GF-D8 (cell line): ENCODE data around the gene PCDHGA5.
"Not testable (repeated sequence)": the region's sequence is repeated elsewhere in the genome, so short reads cannot be mapped to it uniquely, and the experiment has no call there.

Experiments used
- DNase-seq: peaks from one replicate; lab custom pipeline; 2025; lab: John Stamatoyannopoulos, UW

Gene PCDHGA5

DNA sequence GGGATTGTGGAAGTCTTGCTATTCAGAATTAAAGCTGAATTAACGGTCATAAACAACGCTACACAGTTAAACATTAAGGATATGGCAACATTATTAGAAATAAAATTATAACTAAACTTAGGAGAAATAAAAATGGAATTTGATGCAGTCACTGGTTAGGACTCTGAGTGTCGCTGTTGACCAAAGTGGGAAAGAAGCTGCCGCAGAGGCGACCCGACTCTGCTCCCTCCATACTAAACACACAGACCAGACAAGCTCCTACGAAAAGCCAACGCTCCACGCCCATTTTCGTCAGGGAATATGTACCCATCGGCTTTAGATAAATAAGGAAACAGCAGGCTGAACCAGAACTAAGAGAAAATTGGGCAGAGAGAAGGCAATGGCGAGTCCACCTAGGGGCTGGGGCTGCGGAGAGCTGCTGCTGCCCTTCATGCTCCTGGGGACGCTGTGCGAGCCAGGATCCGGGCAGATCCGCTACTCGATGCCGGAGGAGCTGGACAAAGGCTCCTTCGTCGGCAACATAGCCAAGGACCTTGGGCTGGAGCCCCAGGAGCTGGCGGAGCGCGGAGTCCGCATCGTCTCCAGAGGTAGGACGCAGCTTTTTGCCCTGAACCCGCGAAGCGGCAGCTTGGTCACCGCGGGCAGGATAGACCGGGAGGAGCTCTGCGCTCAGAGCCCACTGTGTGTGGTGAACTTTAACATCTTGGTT lies at the start of gene PCDHGA5:
TSS of gene PCDHGA5 (plus strand) at position 211 of the 709 bp plus-strand sequence. CDS start at position 380, 169 bp downstream.
- DNase-seq: no peak

DNA sequence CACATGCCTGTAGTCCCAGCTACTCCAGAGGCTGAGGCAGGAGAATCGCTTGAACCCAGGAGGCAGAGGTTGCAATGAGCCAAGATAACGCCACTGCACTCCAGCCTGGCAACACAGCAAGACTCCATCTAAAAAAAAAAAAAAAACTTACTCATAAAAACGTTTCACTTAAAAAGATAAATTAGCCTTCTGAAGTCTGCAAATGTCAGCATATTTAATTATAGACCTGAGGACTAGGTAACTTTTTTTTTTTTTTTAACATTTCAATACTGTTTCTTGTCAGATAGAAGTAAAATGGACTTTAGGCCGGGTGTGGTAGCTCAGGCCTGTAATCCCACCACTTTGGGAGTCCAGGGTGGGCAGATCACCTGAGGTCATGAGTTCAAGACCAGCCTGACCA lies 47.0 kb upstream of the PCDHGA5 start:
- DNase-seq: not testable (repeated sequence)

GRCh38 chr5:141319202-141319601 lies 44.8 kb upstream of the PCDHGA5 start:
- DNase-seq: no peak

DNA sequence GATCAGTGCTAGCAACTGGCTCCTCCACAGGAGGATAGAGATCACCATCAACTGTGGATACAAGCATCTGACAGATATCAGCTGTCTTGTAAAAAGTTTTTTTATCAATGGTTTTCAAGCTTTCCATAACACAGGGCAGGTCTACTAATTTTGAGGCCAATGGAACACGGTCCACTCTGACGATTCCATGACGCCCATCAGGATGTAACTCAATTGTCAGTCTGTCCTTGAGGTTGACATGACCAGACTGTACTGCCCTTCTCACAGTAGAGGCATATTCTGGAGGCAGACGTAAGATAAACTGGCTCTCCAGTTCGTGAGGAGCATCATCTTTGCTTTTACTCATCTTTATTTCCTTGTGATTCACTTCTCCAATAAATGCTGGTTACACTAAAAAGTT lies 44.3 kb upstream of the PCDHGA5 start:
- no peak for DNase-seq

DNA sequence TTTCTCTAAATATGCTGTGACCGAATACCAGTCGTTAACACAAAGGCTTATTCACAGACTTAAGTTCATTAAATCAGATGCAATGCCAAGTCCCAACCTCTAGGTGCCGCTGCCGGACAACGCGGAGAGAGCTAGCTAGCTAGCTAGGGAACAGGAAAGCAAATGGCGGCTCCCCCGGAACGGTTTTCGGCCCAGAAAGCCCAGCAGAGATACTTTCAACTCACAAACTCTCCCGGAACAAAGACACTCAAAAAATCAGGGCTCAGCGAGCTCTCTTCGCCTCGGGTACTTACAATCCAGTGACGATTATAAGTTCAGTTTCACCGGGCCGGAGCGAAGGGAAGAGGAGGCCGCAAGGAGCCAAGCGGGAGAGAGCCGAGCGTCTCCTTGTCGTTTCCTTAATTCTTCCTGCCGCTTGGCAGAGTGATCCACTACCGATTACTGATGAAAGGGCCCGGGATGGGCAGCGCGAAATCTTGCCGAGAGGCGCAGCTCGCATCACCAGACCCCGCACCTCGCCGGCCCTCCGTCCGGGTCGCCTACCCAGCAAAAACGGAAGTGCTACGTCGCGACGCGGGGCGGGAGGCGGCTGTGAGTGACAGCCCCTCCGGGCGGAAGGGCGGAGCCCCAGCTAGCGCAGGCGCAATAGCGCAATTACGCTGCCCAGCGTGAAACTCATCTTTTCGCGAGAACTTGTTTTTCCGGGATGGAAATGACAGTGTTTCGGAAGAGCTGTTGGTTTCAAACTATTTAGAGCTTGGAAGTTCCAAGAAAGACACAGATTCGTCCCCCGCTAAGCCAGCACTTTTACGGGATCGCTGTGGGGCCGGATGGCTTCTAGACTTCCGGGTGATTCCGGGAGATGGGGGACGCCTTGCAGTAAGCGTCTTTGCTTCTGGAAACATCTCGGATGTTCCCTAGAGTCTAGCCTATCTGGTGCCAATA lies 43.5 kb upstream of the PCDHGA5 start, which contains the start of gene TAF7:
TSS of gene TAF7 (minus strand) at position 560 of the 945 bp plus-strand sequence. CDS start 740 bp downstream, outside the sequence.
- peak; percentile 47 for DNase-seq

DNA sequence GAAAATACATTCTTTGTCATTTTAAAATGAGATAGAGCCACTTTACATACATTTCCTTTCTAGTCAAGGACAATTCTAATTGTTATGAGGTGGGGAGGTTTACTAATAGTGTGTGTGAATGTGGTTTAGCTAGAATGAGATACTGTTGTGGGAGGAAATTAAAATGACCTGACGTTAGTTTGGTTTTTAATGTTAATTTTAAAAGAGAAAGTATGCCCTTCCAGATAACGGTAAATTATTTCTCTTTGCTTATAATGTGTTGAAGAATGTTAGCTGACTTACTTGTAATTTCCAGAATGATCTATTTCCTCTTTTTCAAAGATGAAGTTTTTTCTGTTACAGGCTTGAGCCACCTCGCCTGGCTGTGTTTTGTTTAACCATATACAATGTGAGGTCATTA lies 41.7 kb upstream of the PCDHGA5 start:
- DNase-seq: no peak

DNA sequence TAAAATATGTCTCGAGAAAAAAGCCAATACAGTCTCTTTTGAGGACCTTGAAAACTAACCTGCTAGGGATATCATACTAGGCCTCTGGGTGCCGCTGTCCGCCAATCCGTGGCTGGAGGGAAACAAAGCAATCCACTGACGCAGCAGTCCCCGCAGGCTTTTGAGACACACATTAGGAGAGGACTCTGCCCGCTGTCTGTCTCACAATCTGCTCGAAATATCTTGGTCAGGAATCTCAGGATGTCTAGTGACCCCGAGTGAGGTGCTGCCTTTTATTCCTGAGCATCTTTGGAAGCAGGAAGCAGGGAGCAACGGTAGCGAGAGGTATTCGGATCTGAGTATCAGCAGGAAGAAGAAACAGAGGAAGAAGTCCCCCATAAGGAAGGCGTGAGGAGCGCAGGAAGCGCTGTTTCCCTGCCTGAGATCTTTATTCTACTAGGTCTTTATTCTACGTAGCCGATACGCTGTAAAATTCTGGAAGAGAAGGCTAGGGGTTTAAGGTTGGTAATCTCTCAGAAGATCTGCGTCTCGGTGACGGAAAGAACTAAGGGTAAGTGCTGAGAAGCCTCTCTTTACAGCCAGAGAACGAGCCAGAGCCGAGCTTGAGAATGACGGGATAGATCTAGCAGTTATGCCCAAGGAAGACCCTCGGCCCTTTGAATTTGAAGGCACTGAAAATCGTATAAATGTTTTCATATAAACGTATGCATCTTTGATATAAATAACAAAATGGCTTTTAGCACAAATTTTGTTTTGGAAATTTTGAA lies 37.7 kb upstream of the PCDHGA5 start:
- no peak for DNase-seq

DNA sequence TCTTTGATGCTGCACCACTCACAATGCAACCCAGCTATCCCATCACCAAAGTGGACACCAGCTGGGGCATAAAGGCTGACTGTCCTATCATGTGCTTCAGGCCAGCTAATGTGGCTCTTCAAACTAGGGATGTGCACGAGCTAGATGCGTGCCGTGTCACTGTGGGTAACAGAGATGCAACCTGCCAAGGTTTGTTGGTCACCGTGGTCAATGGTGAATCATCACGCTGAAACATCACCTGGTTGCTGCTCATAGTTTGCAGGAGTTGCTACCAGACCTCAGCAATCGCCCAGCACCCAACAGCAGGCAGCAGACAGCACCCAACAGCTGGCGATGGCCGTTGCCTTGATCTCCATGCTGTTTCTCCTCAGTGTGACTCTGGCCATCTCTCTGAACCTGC lies 35.7 kb upstream of the PCDHGA5 start:
- no peak for DNase-seq

DNA sequence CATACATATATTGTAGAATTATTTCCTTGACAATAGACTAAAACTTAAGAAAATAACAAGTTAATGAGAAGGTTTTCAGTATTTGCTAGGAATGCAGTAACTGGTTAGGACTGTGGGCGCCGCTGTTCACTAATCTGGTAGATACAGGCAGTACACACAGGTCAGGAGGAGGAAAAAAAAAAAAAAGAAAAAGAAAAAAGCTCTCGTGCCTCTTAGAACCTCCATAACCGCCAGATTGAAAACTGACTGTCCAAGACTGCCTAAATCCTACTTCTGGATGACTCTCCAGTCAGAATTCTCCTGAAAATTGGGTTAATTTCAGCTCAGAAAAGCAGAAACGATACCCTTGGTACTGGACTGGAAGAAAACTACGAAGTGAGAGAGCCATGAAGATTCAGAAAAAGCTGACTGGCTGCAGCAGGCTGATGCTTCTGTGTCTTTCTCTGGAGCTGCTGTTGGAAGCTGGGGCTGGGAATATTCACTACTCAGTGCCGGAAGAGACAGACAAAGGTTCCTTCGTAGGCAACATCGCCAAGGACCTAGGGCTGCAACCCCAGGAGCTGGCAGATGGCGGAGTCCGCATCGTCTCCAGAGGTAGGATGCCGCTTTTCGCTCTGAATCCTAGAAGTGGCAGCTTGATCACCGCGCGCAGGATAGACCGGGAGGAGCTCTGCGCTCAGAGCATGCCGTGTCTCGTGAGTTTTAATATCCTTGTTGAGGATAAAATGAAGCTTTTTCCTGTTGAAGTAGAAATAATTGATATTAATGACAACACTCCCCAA lies 33.5 kb upstream of the PCDHGA5 start, which contains the start of gene PCDHGA1:
TSS of gene PCDHGA1 (plus strand) at position 216 of the 782 bp plus-strand sequence.
- DNase-seq: no peak

- not testable (repeated sequence) for DNase-seq
Observed at GRCh38 chr5:141332571-141332970, 31.4 kb upstream of the PCDHGA5 start.

DNA sequence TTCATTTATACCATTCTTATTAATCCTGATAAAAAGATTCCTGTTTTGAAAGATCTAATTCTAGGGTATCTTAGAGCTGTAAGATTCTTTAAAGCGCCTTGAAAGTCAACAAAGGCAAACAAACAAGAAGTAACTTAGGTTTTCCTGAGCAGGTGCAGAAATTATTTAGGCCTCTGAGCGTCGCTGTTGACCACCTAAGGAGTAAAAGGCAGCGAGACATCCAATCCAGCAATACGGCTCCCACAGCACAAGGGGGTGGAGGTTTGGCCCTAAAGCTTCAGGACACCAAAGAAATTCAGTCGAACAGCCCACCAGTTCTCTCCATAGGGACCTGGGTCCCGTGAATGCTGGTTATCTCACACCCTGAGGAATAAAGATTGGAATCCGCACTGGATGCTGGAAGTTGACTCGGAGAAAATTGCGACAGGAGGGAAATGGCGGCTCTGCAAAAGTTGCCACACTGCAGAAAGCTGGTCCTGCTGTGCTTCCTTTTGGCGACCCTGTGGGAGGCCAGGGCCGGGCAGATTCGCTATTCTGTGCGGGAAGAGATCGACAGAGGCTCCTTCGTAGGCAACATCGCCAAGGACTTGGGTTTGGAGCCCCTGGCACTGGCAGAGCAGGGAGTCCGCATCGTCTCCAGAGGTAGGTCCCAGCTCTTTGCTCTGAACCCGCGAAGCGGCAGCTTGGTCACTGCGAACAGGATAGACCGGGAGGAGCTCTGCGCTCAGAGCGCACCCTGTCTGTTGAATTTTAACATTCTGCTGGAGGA lies 25.2 kb upstream of the PCDHGA5 start, which contains the start of gene PCDHGA2:
TSS of gene PCDHGA2 (plus strand) at position 223 of the 769 bp plus-strand sequence.
- no peak for DNase-seq

GRCh38 chr5:141340781-141341354 lies 23.1 kb upstream of the PCDHGA5 start:
- not testable (repeated sequence) for DNase-seq

- DNase-seq: no peak
Observed at GRCh38 chr5:141342773-141343172, 21.2 kb upstream of the PCDHGA5 start.

- no peak for DNase-seq
Observed at GRCh38 chr5:141343242-141343952, 20.6 kb upstream of the PCDHGA5 start, which contains the start of gene PCDHGA3. Gene PCDHGA3, plus strand, starts transcription at chr5:141343829. Its CDS starts 205 bp downstream, at chr5:141344034.

GRCh38 chr5:141343953-141344463 lies 20.0 kb upstream of the PCDHGA5 start:
- no peak for DNase-seq

- no peak for DNase-seq
Observed at GRCh38 chr5:141345327-141345726, 18.6 kb upstream of the PCDHGA5 start.

GRCh38 chr5:141346017-141346416 lies 17.9 kb upstream of the PCDHGA5 start:
- DNase-seq: not testable (repeated sequence)

DNA sequence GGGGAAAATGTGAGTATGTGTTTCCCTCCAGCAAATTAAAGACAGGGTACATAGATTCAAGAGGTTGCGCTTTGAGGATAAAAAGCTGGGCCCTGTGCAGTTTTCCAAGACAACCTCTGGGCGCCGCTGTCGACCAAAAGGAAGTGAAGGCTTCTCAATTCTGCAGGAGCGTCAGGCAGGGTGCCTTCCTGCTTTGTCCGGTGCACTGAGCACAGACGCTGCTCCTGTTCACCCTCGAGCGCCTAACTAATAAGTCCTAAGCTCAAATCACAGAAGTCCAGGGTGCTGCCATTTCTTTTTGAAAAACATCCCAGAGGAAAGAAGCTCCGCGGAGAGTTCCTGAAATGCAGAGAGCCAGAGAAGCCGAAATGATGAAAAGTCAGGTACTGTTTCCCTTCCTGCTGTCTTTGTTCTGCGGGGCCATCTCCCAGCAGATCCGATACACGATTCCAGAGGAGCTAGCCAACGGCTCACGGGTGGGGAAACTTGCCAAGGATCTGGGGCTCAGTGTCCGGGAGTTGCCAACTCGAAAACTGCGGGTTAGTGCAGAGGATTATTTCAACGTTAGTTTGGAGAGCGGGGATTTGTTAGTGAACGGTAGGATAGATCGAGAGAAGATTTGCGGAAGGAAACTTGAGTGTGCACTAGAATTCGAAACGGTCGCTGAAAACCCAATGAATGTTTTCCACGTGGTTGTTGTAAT lies 13.9 kb upstream of the PCDHGA5 start, which contains the start of gene PCDHGB1:
TSS of gene PCDHGB1 (plus strand) at position 183 of the 703 bp plus-strand sequence. CDS start at position 345, 162 bp downstream.
- no peak for DNase-seq
